B cell (primary cell): Measurements from ENCODE around the gene ATP6V0A1.

ENCODE experiments used
- CTCF ChIP-seq: fragments of 200-600 bp; IDR thresholded peaks from one replicate; pipeline ENCODE4 v1.8.0; 2022; ENCODE audit warnings: antibody characterized with exemption, mild to moderate bottlenecking
- EZH2 ChIP-seq: IDR thresholded peaks from 2 replicates; pipeline ENCODE4 v1.6.1; 2012; ENCODE audit warnings: borderline replicate concordance, low read depth, mild to moderate bottlenecking, moderate library complexity, low read length; ENCODE audit not compliant: insufficient read depth, poor library complexity, severe bottlenecking

GRCh38 chr17:42494673-42495072, 36.0 kb downstream of the ATP6V0A1 start:
- TF ChIP-seq CTCF (no peak), EZH2 (no peak)
